Sigmoid colon (tissue), 4 donors: Measurements from ENCODE around the gene RASA4B.
"Not testable (repeated sequence)": the region's sequence is repeated elsewhere in the genome, so short reads cannot be mapped to it uniquely, and the experiment has no call there.

ENCODE experiments used
- POLR2A ChIP-seq, 2 donors: fragments of 450-650 bp; IDR thresholded peaks; one replicate each; pipeline ENCODE4 v1.6.1; 2016; ENCODE audit warnings: antibody characterized with exemption in 2 of 2, mild to moderate bottlenecking in 2 of 2, moderate library complexity in 2 of 2
- POLR2AphosphoS5 ChIP-seq, 4 donors: sonication (generic); formaldehyde crosslinking; IDR thresholded peaks; one replicate each; pipeline ENCODE4 v1.6.1; 2017; ENCODE audit warnings: antibody characterized with exemption in 4 of 4
- TF ChIP-seq, protein P1 (sequence below), 4 experiments: fragments of 450-650 bp in 3 of 4; fragments of 200-600 bp in 1 of 4; IDR thresholded peaks; one replicate each; pipeline ENCODE4 v1.5.1; 2016 to 2019; ENCODE audit warnings: antibody characterized with exemption in 4 of 4, mild to moderate bottlenecking in 3 of 4, moderate library complexity in 2 of 4

DNA sequence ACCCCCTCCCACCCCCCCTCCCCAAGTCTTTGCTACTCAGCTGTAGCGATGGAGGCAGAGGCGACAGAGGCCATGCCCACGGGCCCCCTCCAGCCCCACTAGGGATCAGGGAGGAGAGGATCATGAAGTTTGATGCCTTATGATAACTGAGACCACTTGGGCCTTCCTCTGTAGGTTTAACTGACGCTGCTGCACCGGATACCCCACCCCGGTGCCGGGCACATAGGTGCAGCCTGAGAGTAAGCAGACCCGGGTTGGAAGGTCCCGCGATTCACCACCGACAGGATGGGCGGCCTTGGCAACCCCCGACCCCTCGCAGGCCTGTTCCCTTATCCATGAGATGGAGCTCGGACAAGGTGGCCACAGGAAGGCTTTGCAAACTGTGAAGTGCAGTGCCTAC lies 23.6 kb downstream of the RASA4B start:
- TF ChIP-seq, protein P1, sequence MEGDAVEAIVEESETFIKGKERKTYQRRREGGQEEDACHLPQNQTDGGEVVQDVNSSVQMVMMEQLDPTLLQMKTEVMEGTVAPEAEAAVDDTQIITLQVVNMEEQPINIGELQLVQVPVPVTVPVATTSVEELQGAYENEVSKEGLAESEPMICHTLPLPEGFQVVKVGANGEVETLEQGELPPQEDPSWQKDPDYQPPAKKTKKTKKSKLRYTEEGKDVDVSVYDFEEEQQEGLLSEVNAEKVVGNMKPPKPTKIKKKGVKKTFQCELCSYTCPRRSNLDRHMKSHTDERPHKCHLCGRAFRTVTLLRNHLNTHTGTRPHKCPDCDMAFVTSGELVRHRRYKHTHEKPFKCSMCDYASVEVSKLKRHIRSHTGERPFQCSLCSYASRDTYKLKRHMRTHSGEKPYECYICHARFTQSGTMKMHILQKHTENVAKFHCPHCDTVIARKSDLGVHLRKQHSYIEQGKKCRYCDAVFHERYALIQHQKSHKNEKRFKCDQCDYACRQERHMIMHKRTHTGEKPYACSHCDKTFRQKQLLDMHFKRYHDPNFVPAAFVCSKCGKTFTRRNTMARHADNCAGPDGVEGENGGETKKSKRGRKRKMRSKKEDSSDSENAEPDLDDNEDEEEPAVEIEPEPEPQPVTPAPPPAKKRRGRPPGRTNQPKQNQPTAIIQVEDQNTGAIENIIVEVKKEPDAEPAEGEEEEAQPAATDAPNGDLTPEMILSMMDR (IDR thresholded peaks at IDR 0.05): not testable (repeated sequence)
- TF ChIP-seq POLR2A, POLR2AphosphoS5 (IDR thresholded peaks at IDR 0.05): not testable (repeated sequence)
